COLO668 (cell line): ENCODE measurements around the gene CNOT2.
"Not testable (repeated sequence)": the region's sequence is repeated elsewhere in the genome, so short reads cannot be mapped to it uniquely, and the experiment has no call there.

Source experiments
- DNase-seq: peaks from one replicate; lab custom pipeline; 2025; ENCODE audit not compliant: unreplicated experiment; lab: John Stamatoyannopoulos, UW

CNOT2 gene

DNA sequence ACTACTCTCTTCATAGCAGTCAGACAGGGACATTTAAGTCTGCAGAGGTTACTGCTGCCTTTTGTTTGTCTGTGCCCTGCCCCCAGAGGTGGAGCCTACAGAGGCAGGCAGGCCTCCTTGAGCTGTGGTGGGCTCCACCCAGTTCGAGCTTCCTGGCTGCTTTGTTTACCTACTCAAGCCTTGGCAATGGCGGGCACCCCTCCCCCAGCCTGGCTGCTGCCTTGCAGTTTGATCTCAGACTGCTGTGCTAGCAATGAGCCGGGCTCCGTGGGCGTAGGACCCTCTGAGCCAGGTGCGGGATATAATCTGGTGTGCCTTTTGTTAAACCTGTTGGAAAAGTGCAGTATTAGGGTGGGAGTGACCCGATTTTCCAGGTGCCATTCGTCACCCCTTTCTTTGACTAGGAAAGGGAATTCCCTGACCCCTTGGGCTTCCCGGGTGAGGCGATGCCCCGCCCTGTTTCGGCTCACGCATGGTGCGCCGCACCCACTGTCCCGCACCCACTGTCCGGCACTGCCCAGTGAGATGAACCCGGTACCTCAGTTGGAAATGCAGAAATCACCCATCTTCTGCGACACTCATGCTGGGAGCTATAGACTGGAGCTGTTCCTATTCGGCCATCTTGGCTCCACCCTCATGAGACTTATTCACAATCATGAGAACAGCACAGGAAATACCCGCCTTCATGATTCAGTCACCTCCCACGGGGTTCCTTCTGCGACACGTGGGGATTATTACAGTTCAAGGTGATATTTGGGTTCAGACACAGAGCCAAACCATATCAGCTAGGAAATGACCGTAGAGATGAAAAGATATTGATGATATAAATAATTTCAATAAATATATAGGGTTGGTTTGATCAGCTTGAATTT is 61.7 kb downstream of the CNOT2 start:
- not testable (repeated sequence) for DNase-seq

DNA sequence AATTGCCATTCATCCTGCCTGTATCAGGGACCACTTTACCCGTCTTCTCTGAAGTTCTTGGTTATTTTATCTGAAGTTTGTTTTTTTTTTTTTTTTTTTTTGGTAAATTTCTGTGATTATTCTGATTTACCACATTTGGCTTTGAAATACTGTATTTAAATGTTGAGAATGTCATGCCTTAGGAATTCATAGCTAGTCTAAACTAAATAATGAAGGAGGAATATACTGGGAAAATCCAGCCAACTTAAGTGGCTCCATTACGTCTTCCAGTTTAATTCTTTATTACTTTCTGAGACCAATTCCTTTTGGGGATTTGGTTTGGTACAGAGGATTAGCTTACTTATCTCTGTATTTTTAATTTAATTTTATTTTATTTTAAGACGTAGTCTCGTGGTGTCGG is 62.6 kb downstream of the CNOT2 start:
- DNase-seq: no peak

DNA sequence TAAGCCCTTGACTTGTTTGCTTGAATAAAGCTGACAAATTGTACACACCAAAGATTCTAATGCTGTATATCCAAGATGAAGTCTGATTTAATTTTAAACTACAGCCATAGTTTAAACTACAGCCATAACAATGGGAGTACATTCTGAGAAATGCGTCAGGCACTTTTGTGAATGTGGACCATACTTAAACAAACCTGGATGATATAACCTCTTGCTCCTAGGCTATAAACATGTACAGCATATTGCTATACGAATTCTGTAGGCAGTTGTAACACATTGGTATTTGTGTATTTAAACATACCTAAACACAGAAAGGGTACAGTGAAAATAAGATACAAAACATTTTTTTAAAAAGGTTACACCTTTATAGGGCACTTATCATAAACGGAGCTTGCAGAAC is 63.4 kb downstream of the CNOT2 start:
- no peak for DNase-seq

DNA sequence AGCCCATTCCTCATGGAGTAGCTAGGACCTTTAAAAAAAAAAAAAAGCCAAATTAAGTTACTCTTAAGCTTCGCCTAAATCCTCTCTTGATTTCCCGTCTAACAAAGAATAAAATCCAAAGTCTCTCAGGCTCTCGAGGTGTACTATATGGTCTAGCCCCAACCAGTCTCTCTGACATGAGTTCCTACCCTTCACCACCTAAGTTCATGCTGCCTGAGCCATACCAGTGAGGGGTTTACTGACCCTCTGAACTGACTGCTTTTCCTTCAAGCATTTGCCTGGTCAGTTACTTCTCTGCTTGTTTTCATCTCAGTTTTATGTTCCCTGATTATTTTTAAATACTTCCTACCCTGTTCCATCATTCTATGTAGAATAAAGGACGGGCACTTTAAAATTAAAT is 64.6 kb downstream of the CNOT2 start:
- no peak for DNase-seq

DNA sequence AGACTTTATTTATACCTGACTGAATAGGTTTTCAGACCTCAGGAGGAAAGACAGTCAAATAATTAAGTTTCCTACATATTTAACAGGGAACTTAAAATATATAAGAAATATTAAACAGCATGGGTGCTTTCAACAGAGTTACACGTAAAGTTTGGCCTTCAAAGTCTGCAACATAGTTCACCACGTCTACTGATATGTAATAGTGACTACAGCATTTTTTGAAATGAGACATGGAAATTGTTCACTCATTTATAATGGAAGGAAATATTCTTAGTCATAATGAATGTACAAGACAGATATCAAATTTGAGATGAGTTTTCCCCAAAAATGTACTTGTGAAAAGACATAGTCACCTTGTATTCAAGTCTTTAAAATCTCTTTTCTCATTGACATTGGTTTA is 66.1 kb downstream of the CNOT2 start:
- DNase-seq: no peak

DNA sequence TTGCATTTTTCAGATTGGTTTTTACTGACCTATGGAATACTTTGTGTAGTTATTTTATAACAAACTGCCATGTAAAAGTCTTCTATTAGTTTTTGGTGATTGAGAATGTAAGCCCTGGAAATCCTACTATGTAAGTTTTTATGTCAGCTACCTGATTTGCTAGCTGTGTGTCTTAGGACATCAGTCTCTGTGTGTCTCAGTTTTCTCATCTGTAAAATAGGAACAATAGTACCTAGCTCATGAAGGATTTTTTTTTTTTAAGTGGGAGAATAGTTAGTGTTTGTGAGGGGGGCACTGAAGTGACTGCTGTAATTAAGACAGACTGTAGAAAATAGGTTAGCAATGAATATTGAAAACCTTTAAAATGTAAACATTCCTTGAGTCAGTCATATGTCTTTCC is 70.9 kb downstream of the CNOT2 start:
- DNase-seq: no peak

DNA sequence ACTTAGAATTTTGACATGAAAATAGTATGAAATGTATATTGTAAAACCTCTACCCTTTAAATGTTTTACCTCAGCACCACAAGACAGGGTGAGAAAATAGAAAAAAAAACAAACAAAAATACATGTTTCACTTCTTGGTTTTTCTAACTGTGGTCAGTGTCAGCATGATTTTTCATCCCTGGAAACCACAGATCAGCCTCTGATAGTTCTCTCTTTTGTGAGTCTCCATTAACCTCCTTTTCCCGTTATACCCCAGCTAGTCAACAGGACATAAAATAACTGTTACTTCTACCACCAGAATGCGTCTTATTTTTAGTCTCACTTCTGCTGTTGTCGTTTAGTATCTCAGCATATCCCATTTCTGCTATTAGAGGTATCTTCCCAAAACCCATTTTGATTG is 74.5 kb downstream of the CNOT2 start:
- DNase-seq: no peak

DNA sequence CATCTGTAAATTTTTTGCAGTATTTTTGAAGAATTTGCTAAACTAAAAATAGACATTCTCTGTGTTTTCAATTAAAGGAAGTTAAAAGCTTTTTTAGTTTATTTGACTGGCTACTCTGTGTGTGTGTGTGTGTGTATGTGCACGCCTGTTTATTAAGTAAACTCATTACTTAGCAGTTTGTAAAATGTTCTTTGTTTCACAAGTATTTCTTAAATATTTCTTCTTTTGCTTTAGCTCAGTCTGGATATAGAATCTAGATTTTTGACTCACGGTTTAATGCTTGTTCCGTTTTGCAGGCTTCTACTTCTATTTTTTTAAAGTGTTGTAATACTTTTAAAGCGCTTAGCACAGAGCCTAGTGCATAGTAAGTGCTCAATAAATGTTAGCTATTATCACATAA is 76.4 kb downstream of the CNOT2 start:
- DNase-seq: no peak

DNA sequence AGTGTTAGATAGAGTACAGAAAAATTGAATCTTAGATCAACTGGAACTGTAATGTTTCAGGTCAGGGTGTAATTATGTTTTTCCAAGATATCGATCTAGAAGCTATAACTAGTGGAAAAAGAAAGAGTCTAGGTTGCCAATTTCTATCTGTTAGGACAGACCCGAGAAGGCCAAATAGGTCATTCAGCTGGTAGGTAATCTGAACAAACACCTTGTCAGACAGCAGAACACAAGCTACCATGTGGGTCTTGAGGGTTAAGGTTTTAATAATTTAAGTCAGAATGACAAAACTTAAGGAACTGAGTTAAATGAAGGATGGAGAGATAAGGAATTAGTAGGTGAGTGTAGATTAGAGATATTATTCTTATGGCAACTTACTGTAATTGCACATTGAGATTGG is 78.0 kb downstream of the CNOT2 start:
- no peak for DNase-seq

DNA sequence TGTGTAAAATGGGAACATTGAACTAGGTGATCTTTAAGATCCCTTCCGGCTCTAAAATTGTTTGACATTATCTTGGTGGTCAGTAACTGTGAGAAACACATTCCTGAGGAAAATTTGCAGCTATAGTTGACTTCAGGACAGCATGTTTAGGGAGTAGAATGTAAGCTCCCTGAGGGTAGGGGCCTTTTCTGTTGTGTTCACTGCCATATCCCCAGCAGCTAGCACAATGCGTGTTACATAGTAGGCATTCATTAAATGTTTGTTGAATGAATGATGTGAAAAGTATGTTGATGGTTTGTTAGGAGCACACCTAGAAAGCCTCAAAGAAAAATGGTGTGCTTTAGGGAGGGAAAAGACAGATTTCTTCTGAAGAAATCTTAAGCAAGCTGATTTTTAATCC is 84.3 kb downstream of the CNOT2 start:
- DNase-seq: no peak

DNA sequence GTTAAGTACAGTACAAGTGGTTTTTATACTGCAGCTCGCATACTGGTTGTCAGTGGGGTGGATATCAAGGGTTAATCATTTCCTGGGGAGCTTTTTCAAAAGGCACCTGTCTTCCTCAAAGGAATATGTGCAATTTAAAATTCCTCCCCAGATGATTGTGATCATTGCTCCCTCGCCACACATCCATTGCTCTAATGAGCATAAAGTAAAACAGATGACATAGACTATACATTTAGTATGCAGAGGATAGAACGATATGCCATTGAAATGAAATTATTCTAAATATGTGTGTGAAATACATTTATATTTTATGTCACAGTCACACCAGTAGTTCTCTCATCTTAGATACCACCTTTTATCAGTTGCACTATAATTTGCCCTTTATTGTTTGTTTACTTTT is 86.5 kb downstream of the CNOT2 start:
- no peak for DNase-seq

DNA sequence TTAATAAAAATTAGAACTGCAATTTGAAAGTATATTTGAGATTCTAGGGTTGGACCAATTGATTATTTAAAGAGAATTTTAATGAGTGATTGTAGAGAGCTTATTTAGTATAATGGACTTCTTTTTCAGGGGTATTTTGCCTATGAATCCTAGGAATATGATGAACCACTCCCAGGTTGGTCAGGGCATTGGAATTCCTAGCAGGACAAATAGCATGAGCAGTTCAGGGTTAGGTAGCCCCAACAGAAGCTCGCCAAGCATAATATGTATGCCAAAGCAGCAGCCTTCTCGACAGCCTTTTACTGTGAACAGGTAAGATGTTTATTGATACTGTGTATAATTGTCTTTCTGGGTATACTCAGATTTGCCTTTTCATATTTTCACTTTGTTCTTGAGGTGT is 86.9 kb downstream of the CNOT2 start:
- no peak for DNase-seq

DNA sequence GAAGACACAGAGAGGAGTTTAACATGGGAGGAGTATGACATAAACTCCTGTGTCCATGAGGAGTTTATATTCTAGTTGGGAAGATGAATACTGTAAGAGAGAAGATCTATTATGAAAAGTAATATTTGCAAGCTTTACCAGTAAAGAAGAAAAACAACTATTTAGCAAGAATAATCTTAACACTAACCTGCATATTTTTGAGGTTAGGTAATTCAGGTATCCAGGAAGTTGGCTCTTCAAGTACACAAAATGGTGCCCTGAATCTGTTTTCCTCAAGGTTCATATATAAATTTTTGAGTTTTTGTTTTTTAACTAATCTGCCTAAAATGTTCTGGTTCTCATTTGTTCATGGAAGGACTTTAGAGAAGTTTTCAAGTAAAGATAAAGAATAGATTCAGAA is 89.0 kb downstream of the CNOT2 start:
- no peak for DNase-seq

DNA sequence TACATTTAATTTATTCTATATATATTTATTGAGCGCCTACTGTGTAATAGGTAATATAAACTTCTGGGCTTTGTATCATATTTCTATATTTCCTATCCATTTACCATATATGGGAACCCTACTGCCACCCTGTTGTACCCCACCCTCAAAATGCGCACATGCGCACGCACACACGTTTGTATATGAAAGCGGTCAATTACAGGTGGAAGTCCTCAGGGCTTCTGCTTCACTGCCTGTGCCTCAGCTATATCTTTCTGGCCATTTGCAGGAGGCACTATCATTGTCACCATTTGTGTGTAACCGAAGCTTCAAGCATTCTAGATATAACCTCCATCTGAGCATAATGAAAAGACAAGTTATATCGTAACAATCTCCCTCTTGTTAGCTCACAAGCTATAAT is 91.5 kb downstream of the CNOT2 start:
- DNase-seq: no peak

DNA sequence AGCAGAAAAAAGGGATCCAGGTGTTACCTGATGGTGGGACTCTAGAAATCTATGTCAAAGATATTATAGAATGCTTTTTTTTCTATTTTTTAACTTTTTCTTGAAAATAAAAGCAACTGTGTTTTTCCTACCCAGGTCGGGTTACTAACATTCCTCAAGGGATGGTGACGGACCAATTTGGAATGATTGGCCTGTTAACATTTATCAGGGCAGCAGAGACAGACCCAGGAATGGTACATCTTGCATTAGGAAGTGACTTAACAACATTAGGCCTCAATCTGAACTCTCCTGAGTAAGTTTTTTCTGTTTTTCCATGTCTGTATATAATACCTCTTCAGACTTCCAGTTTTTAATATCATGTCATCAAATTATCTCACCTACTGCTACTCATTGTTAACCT is 95.3 kb downstream of the CNOT2 start:
- DNase-seq: no peak

DNA sequence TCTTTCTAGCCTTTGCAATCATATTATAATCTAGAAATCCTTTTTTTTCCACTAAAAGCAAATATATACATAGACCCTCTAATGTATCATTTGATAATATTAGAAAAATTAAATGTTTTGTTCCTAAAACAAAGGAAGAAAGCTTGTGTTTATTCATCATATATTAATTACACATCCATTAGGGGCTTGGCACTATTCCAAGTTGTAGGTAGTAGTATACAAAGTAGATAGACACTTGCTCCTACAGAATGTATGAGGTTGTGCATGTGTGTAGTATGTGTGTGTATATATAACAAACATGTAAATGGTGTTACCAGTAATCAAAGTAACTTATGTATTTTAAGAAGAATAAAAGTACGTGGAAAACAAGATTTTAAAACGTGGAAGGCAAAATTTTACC is 107.8 kb downstream of the CNOT2 start:
- no peak for DNase-seq

DNA sequence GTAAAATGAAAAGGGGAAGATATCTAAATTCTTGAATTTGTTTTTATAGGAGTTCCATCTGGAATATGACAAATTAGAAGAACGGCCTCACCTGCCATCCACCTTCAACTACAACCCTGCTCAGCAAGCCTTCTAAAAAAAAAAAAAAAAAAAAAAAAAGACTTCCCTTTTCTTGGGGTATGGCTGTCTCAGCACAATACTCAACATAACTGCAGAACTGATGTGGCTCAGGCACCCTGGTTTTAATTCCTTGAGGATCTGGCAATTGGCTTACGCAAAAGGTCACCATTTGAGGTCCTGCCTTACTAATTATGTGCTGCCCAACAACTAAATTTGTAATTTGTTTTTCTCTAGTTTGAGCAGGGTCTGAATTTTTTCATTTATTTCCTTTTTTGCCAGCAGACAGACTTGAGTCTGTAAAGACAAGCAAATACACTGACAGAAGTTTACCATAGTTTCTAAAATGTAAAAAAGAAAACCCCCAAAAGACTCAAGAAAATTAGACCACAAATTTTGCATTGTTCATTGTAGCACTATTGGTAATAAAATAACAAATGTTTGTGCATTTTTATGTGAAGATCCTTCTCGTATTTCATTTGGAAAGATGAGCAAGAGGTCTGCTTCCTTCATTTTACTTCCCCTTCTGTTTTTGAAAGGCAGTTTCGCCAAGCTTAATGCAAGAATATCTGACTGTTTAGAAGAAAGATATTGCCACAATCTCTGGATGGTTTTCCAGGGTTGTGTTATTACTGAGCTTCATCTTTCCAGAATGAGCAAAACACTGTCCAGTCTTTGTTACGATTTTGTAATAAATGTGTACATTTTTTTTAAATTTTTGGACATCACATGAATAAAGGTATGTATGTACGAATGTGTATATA is 110.8 kb downstream of the CNOT2 start:
- DNase-seq: no peak

DNA sequence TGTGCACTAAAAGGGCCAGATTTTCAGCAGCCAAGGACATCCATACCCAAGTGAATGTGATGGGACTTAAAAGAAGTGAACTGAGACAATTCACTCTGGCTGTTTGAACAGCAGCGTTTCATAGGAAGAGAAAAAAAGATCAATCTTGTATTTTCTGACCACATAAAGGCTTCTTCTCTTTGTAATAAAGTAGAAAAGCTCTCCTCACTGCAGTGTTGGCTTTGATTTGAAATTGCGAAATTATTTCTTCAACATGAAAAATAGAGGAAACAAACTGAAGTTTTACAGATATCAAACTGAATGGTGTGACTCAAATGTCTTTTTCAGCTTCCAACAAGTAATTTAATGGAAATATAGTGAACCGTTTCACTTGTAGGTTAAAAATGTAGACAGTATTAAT is 111.6 kb downstream of the CNOT2 start:
- DNase-seq: no peak

DNA sequence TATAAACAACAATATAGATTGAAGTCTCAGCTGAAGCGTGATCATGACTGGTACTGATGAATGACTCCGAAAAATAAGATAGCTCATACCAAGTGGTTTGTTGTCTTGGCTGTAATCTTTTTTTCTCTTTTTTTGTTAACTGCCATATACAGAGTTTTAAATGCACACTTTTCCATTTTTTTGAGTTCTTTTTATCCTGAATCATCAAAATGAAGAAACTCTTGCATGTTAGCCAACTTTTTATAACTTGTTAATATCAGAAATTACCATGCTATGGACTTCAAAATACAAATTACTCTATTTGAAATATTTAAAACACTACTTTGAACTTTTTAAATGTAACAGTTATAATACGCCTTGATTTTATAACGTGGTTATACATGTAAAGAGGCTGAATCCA is 112.7 kb downstream of the CNOT2 start:
- DNase-seq: no peak

DNA sequence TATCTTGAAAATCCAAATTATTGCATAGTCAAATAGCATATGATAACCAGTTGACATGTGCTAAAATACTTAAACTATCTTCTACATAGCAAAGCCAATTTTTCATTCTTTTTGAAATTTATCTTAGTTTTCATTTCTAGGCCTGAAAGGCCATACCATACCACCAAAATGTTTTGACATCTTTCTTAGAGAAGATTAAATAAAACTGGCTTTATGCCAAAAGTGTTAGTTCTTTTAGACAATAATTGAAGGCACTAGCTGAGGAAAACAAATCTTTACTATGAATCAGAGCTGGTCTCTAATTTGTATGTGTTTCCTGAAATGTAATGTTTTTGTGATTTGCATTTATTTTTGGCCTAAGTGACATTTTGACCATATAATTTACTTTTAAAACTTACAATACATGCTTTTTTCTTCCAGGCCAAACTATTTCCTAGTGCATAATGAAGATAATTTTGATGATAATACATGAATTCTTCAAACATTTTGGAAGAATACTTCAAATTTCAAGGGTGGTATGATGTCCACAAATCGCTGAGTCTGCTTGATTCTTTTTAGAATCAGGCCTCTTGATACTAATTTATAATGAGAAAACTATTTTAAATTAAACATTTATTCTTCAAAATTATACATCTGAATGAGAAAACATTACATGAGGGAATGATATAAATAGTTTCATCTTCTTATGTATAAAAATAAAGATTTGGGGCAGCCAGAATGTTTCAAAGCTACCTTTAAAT is 116.4 kb downstream of the CNOT2 start:
- DNase-seq: no peak

DNA sequence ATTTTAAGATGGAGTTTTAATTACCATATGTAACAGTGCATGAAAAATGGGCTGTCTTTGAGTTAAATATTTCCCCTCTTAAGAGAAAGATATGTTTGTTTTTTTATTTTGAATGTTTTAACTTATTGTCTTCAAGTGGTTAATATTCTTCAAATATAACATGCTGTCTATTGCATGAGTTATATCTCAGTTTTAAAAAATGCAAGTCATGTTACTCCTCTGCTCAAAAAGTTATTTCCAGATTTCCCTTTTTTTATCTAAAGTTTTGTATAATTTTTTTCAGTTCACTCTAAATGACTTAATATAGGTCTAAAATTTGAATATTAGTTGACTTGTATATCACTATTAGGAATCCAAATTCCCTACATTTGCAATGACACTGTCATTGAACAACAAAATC is 117.0 kb downstream of the CNOT2 start:
- DNase-seq: no peak
